Neural cell (in vitro differentiated cells): ENCODE results near the gene PGBD2.

Experiments
- EZH2 ChIP-seq: fragments of 200-600, 300-800 bp; shearing (Covaris generic), sonication (generic); IDR thresholded peaks from 2 replicates; pipeline ENCODE4 v1.6.1; 2014; ENCODE audit warnings: antibody characterized with exemption, low read length, borderline replicate concordance, mild to moderate bottlenecking; ENCODE audit not compliant: insufficient read depth, poor library complexity, severe bottlenecking
- SMC3 ChIP-seq: fragments of 450-650 bp; conservative IDR thresholded peaks from 2 replicates; pipeline ENCODE4 v1.6.1; 2014; ENCODE audit warnings: antibody characterized with exemption, mild to moderate bottlenecking, moderate library complexity; ENCODE audit not compliant: poor library complexity
- TF ChIP-seq, protein P1 (sequence below): fragments of 450-650 bp; IDR thresholded peaks from 2 replicates; pipeline ENCODE4 v1.5.1; 2014; ENCODE audit warnings: antibody characterized with exemption, mild to moderate bottlenecking, moderate library complexity; ENCODE audit not compliant: poor library complexity, severe bottlenecking

DNA sequence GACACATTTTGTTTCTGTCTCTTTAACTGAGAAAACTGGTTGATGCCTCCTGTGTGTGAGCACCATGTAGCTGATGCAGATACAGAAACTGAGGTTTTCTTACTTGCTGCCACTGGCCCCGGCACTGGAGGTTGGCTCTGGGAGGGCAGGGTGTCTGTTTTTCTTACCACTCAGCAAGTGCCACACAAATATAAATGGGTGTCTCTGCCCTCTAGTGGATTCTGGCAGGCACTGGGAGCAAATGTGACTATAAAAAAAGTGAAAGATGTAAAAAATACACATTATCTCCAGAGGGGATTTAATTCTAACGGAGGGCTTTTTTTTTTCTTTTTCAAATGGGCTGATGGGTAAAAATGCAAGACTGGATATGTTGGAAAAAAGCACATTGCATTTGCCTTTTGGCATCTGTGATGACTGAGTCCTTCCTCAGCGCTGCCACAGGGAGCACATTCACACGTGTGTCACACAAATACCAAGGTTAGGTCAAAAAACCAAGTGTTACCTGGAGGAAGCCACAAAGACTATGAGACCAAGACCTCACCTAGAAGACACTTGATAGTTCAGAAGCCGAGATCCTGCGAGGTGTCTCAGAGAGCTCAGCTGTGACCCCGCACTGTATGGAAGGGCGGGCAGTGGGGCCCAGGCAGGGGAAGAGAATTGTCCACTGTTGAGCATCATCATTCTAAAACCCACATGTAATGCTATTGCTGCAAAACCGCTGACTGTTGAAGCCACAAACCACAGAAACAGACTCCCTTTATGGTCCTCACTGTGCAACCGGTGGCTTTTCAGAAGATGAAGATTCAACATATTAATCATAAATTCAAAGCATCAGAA, 18.9 kb downstream of the PGBD2 start:
- TF ChIP-seq, protein P1, sequence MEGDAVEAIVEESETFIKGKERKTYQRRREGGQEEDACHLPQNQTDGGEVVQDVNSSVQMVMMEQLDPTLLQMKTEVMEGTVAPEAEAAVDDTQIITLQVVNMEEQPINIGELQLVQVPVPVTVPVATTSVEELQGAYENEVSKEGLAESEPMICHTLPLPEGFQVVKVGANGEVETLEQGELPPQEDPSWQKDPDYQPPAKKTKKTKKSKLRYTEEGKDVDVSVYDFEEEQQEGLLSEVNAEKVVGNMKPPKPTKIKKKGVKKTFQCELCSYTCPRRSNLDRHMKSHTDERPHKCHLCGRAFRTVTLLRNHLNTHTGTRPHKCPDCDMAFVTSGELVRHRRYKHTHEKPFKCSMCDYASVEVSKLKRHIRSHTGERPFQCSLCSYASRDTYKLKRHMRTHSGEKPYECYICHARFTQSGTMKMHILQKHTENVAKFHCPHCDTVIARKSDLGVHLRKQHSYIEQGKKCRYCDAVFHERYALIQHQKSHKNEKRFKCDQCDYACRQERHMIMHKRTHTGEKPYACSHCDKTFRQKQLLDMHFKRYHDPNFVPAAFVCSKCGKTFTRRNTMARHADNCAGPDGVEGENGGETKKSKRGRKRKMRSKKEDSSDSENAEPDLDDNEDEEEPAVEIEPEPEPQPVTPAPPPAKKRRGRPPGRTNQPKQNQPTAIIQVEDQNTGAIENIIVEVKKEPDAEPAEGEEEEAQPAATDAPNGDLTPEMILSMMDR, result peak; percentile 64
- TF ChIP-seq EZH2 (no peak), SMC3 (peak; percentile 58)
